SIG-M5 treated with dmso at 0.1 percent for 504 hours (cell line): ENCODE results near the gene PRR5L.

Experiments used
- DNase-seq: peaks from one replicate; lab custom pipeline; 2025; ENCODE audit not compliant: unreplicated experiment; lab: John Stamatoyannopoulos, UW

The PRR5L gene

GRCh38 chr11:36375353-36376008 lies 79.4 kb downstream of the PRR5L start:
- no peak for DNase-seq

- DNase-seq = no peak
These were observed 80.2 kb downstream of the PRR5L start for GRCh38 chr11:36376009-36376887.

GRCh38 chr11:36376888-36377758 lies 81.0 kb downstream of the PRR5L start:
- no peak for DNase-seq

GRCh38 chr11:36377759-36378564 lies 81.9 kb downstream of the PRR5L start:
- no peak for DNase-seq

GRCh38 chr11:36379653-36380052 lies 83.6 kb downstream of the PRR5L start:
- DNase-seq = no peak

- no peak for DNase-seq
These were observed 84.4 kb downstream of the PRR5L start for GRCh38 chr11:36380296-36381014.

GRCh38 chr11:36381015-36381360 lies 84.9 kb downstream of the PRR5L start:
- no peak for DNase-seq

- no peak for DNase-seq
These were observed 87.1 kb downstream of the PRR5L start for GRCh38 chr11:36383195-36383594.

GRCh38 chr11:36385121-36385970 lies 89.3 kb downstream of the PRR5L start:
- no peak for DNase-seq

- DNase-seq = no peak
These were observed 90.3 kb downstream of the PRR5L start for GRCh38 chr11:36386411-36386810.

GRCh38 chr11:36388071-36388470 lies 92.0 kb downstream of the PRR5L start:
- no peak for DNase-seq

GRCh38 chr11:36388951-36389350 lies 92.9 kb downstream of the PRR5L start:
- DNase-seq = no peak

- no peak for DNase-seq
These were observed 93.7 kb downstream of the PRR5L start for GRCh38 chr11:36389811-36390210.

- DNase-seq = peak; percentile 68
These were observed 94.9 kb downstream of the PRR5L start for GRCh38 chr11:36390963-36391471.

GRCh38 chr11:36392196-36392595 lies 96.1 kb downstream of the PRR5L start:
- DNase-seq = no peak

GRCh38 chr11:36394056-36394455 lies 98.0 kb downstream of the PRR5L start:
- no peak for DNase-seq

GRCh38 chr11:36394926-36395325 lies 98.8 kb downstream of the PRR5L start:
- no peak for DNase-seq

- DNase-seq = no peak
These were observed 100.1 kb downstream of the PRR5L start for GRCh38 chr11:36395978-36396736.
